Mesenchymal stem cell (in vitro differentiated cells and primary cell): ENCODE data around the gene SNRNP48.

Source experiments
- DNase-seq: peaks from one replicate; pipeline ENCODE4 v3.0.0-alpha.2; 2013
- H2AFZ ChIP-seq: one replicate; pipeline ENCODE4 v1.6.1; 2013; ENCODE audit warnings: low read depth, mild to moderate bottlenecking, control low read depth, inconsistent platforms, low read length, moderate library complexity
- H2AK5ac ChIP-seq: 2 replicates; pipeline ENCODE4 v1.6.1; 2013; ENCODE audit warnings: low read length, moderate library complexity, mild to moderate bottlenecking, inconsistent platforms; ENCODE audit not compliant: severe bottlenecking
- H2BK120ac ChIP-seq: one replicate; pipeline ENCODE4 v1.6.1; 2013; ENCODE audit warnings: low read depth, mild to moderate bottlenecking, inconsistent platforms, low read length, moderate library complexity
- H2BK12ac ChIP-seq, 2 experiments: one replicate each; pipeline ENCODE4 v1.6.1; 2013; ENCODE audit warnings: inconsistent platforms in 2 of 2, low read length in 2 of 2, mild to moderate bottlenecking in 2 of 2, moderate library complexity in 2 of 2, control low read depth in 1 of 2
- H2BK15ac ChIP-seq: one replicate; pipeline ENCODE4 v1.6.1; 2013; ENCODE audit warnings: mild to moderate bottlenecking, low read depth, inconsistent platforms; ENCODE audit not compliant: poor library complexity, severe bottlenecking
- H2BK5ac ChIP-seq: 2 replicates; pipeline ENCODE4 v1.6.1; 2013; ENCODE audit warnings: low read depth, mild to moderate bottlenecking, low read length, control low read depth, inconsistent platforms; ENCODE audit not compliant: poor library complexity, severe bottlenecking
- H3K14ac ChIP-seq, 2 experiments: one replicate each; pipeline ENCODE4 v1.6.1; 2013; ENCODE audit warnings: inconsistent platforms in 2 of 2, low read length in 2 of 2, control low read depth in 1 of 2, mild to moderate bottlenecking in 1 of 2, moderate library complexity in 1 of 2
- H3K18ac ChIP-seq, 2 experiments: one replicate each; pipeline ENCODE4 v1.6.1; 2013; ENCODE audit warnings: inconsistent platforms in 2 of 2, low read length in 2 of 2, control low read depth in 1 of 2, low read depth in 1 of 2, mild to moderate bottlenecking in 1 of 2
- H3K23ac ChIP-seq, 2 experiments: one replicate each; pipeline ENCODE4 v1.6.1; 2013; ENCODE audit warnings: inconsistent platforms in 2 of 2, low read length in 2 of 2, mild to moderate bottlenecking in 2 of 2, moderate library complexity in 2 of 2, control low read depth in 1 of 2
- H3K27ac ChIP-seq: 2 replicates; pipeline ENCODE4 v1.5.1; 2013; ENCODE audit warnings: mild to moderate bottlenecking, moderate library complexity, low read length, control low read depth, inconsistent platforms; ENCODE audit not compliant: poor library complexity, severe bottlenecking
- H3K27me3 ChIP-seq, 2 experiments: 2 replicates each; pipeline versions ENCODE4 v1.6.1 to v1.7.0; 2013; ENCODE audit warnings: low read length in 2 of 2, mild to moderate bottlenecking in 2 of 2, moderate library complexity in 2 of 2, control low read depth in 1 of 2, inconsistent platforms in 1 of 2; ENCODE audit not compliant: control insufficient read depth in 1 of 2, insufficient read depth in 1 of 2
- H3K36me3 ChIP-seq, 2 experiments: 2 replicates each; pipeline versions ENCODE4 v1.6.1 to v1.7.0; 2013; ENCODE audit warnings: low read length in 2 of 2, control low read depth in 1 of 2, inconsistent platforms in 1 of 2, low read depth in 1 of 2, mild to moderate bottlenecking in 1 of 2; ENCODE audit not compliant: insufficient read depth in 2 of 2, control insufficient read depth in 1 of 2
- H3K4ac ChIP-seq, 2 experiments: one replicate each; pipeline ENCODE4 v1.6.1; 2013; ENCODE audit warnings: inconsistent platforms in 2 of 2, low read length in 2 of 2, mild to moderate bottlenecking in 2 of 2, moderate library complexity in 2 of 2, control low read depth in 1 of 2, low read depth in 1 of 2
- H3K4me1 ChIP-seq: 2 replicates; pipeline ENCODE4 v1.6.1; 2013; ENCODE audit warnings: low read depth, low read length, control low read depth; ENCODE audit not compliant: control insufficient read depth, insufficient read depth
- H3K4me2 ChIP-seq: 2 replicates; pipeline ENCODE4 v1.6.1; 2013; ENCODE audit warnings: low read length, mild to moderate bottlenecking, inconsistent platforms; ENCODE audit not compliant: poor library complexity, severe bottlenecking
- H3K4me3 ChIP-seq, 2 experiments: 2 replicates each; pipeline versions ENCODE4 v1.5.1 to v1.7.0; 2013; ENCODE audit warnings: low read length in 2 of 2, mild to moderate bottlenecking in 2 of 2, control low read depth in 1 of 2, low read depth in 1 of 2; ENCODE audit not compliant: insufficient read depth in 1 of 2
- H3K79me1 ChIP-seq: replicated peaks from 2 replicates; pipeline ENCODE4 v1.6.1; 2013; ENCODE audit warnings: mild to moderate bottlenecking, control low read depth, low read length, inconsistent platforms; ENCODE audit not compliant: poor library complexity, severe bottlenecking
- H3K9ac ChIP-seq: 2 replicates; pipeline ENCODE4 v1.7.0; 2013; ENCODE audit warnings: mild to moderate bottlenecking, low read length, moderate library complexity
- H3K9me3 ChIP-seq: 2 replicates; pipeline ENCODE4 v1.7.0; 2013; ENCODE audit warnings: mild to moderate bottlenecking, low read length; ENCODE audit not compliant: control insufficient read depth
- H4K8ac ChIP-seq: one replicate; pipeline ENCODE4 v1.6.1; 2013; ENCODE audit warnings: inconsistent platforms, mild to moderate bottlenecking, low read length, moderate library complexity
- H4K91ac ChIP-seq: one replicate; pipeline ENCODE4 v1.6.1; 2013; ENCODE audit warnings: mild to moderate bottlenecking, low read length, inconsistent platforms
- WGBS: methylation state at CpG from one replicate; pipeline ENCODE4 v1.1.7; 2013; ENCODE audit warnings: mixed read lengths; 5-methylcytosine and 5-hydroxymethylcytosine counted together

SNRNP48 gene

DNA sequence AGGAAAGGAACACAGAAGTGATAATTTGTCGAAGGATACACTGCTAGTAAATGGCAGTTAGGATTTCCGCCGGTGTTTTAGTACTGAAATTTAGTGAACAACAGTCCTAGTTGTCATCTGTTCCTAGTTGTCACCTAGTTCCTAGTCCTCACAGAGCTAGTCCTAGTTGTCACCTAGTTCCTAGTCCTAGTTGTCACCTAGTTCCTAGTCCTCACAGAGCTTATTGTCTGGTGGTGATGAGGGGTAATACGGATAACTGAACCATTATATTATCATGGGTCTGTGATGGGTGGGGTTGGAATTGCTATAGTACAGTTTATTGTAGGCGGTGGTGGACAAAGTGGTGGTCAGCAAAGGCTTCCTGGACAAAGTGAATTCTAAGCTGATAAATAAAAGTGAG is 1.8 kb downstream of the SNRNP48 start:
- H2BK5ac ChIP-seq = no peak overlapping the region
- peak overlapping the region; percentile 51 for H3K4me2 ChIP-seq
- H3K79me1 ChIP-seq = peaks cover 7% of the 10 kb centered on the region
- no peak overlapping the region for H2AK5ac ChIP-seq
- no peak overlapping the region for H3K14ac ChIP-seq
- no peak overlapping the region for H4K91ac ChIP-seq
- no peak overlapping the region for H3K27ac ChIP-seq
- WGBS = 97% methylated on average over 5 of the region's 5 CpGs
- no peak for DNase-seq
- peak overlapping the region; percentile 86 for H3K9ac ChIP-seq
- no peak overlapping the region for H3K4ac ChIP-seq
- no peak overlapping the region for H4K8ac ChIP-seq
- H3K4me1 ChIP-seq = peaks cover 5% of the 10 kb centered on the region
- H3K27me3 ChIP-seq = no peaks in the 10 kb centered on the region
- H2BK12ac ChIP-seq = no peak overlapping the region
- peak overlapping the region in 1 of 2 experiments; percentile 88 for H3K4me3 ChIP-seq
- no peak overlapping the region for H2BK15ac ChIP-seq
- H3K18ac ChIP-seq = no peak overlapping the region
- no peaks in the 10 kb centered on the region for H3K9me3 ChIP-seq
- H3K23ac ChIP-seq = no peak overlapping the region
- H2BK120ac ChIP-seq = no peak overlapping the region
- no peak overlapping the region for H2AFZ ChIP-seq
- H3K36me3 ChIP-seq = peaks cover 4 to 33% of the 10 kb centered on the region in 2 experiments

DNA sequence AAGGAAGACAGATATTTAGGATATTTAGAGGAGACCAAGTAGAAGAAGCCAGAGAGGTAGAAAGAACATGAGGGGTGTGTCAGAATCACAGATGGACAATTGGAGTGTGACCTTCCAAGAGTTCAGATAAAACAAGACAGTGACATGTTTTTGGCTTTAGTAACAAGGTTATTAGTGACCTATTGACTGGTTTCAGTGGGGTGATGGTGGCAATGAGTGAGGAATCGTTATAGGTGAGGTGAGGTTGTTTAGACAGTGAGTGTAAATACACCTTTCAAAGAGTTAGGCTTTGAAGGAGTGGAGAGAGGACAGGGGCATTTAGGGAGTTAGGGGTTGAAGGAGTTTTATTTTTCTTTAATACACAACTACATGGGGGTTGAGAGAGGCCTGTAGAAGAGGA is 3.2 kb downstream of the SNRNP48 start:
- Histone ChIP-seq H3K79me1 (peaks cover 9% of the 10 kb centered on the region), H3K14ac (no peak overlapping the region), H4K8ac (no peak overlapping the region), H3K27me3 (no peaks in the 10 kb centered on the region), H2BK12ac (no peak overlapping the region), H2BK5ac (no peak overlapping the region), H3K23ac (no peak overlapping the region), H3K27ac (no peak overlapping the region), H4K91ac (no peak overlapping the region), H2BK120ac (no peak overlapping the region), H3K4me2 (no peak overlapping the region), H3K9ac (no peak overlapping the region), H3K4me3 (no peak overlapping the region), H3K4me1 (peaks cover 5% of the 10 kb centered on the region), H2AFZ (no peak overlapping the region), H3K4ac (no peak overlapping the region), H3K9me3 (no peaks in the 10 kb centered on the region), H3K18ac (no peak overlapping the region), H2AK5ac (no peak overlapping the region), H3K36me3 (peaks cover 10 to 45% of the 10 kb centered on the region in 2 experiments), H2BK15ac (no peak overlapping the region)
- WGBS = 95% methylated on average over 1 of the region's 1 CpG
- no peak for DNase-seq

DNA sequence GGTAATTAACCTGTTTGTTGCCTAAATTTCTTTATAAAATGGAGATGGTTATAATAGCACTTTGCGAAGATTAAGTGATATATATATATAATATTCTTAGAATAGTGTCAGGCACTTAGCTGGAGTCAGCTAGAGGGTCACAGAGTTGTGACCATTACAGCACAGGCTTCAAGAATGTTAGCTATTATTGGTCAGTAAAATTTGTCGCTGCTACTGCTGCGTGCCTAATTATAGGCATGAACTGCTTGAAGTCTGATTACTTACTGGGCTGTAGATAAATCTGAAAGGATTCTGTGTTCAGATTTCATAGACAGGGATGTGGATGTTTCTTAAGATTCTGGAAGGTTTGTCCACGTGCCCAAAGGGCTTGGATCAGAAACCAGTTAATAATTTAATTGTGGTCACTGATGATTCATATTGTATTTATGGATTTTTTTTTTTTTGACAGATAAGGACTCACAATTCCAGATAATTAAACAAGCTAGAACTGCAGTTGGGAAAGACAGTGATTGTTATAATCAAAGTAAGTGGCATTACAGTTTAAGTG is 4.7 kb downstream of the SNRNP48 start:
- WGBS = 94% methylated on average over 4 of the region's 4 CpGs

DNA sequence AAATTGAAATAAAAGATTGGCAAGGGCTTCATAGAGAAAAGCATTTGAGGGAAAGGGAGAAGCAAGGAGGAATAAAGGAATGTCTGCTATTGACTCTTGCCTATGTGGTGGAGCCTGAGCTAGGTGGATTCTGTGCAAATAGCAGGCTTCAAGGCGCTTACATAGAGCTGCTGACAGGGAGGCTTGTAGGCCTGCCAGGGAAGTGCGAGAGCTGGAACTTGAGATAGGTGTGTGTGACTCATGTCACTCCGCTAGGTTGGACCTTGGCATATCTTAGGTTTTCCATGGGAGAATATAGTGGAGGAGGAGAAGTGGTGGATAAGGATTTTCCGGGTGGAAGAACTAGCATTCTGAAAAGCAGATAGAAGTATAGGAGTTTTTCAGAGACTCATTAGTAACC is 14.0 kb downstream of the SNRNP48 start:
- H3K9me3 ChIP-seq = no peaks in the 10 kb centered on the region
- no peak overlapping the region for H2BK12ac ChIP-seq
- H3K14ac ChIP-seq = no peak overlapping the region
- no peak overlapping the region for H3K4ac ChIP-seq
- no peak overlapping the region for H2AK5ac ChIP-seq
- no peak overlapping the region for H2BK15ac ChIP-seq
- peaks cover 1% of the 10 kb centered on the region for H3K4me1 ChIP-seq
- H2BK5ac ChIP-seq = no peak overlapping the region
- no peak overlapping the region for H3K9ac ChIP-seq
- H3K4me2 ChIP-seq = no peak overlapping the region
- no peaks in the 10 kb centered on the region for H3K27me3 ChIP-seq
- peaks cover 17 to 98% of the 10 kb centered on the region in 2 experiments for H3K36me3 ChIP-seq
- no peak overlapping the region for H4K91ac ChIP-seq
- H3K27ac ChIP-seq = no peak overlapping the region
- peaks cover 19% of the 10 kb centered on the region for H3K79me1 ChIP-seq
- no peak overlapping the region for H3K18ac ChIP-seq
- H2BK120ac ChIP-seq = no peak overlapping the region
- WGBS = 96% methylated on average over 4 of the region's 4 CpGs
- no peak overlapping the region for H3K23ac ChIP-seq
- H3K4me3 ChIP-seq = no peak overlapping the region
- H2AFZ ChIP-seq = no peak overlapping the region
- no peak overlapping the region for H4K8ac ChIP-seq
- DNase-seq = no peak

More for the DNA sequence above, 4.7 kb downstream of the SNRNP48 start:
- H3K4me2 ChIP-seq = no peak overlapping the region
- H4K91ac ChIP-seq = no peak overlapping the region
- H3K14ac ChIP-seq = no peak overlapping the region
- H3K18ac ChIP-seq = no peak overlapping the region
- H3K4me3 ChIP-seq = no peak overlapping the region
- H4K8ac ChIP-seq = no peak overlapping the region
- H3K23ac ChIP-seq = no peak overlapping the region
- no peak overlapping the region for H2BK120ac ChIP-seq
- DNase-seq = no peak
- H3K36me3 ChIP-seq = peaks cover 10 to 59% of the 10 kb centered on the region in 2 experiments
- no peak overlapping the region for H2AFZ ChIP-seq
- no peak overlapping the region for H3K9ac ChIP-seq
- peaks cover 5% of the 10 kb centered on the region for H3K4me1 ChIP-seq
- H2BK5ac ChIP-seq = no peak overlapping the region
- no peaks in the 10 kb centered on the region for H3K9me3 ChIP-seq
- H3K79me1 ChIP-seq = peaks cover 9% of the 10 kb centered on the region
- H2AK5ac ChIP-seq = no peak overlapping the region
- H3K4ac ChIP-seq = no peak overlapping the region
- no peak overlapping the region for H2BK12ac ChIP-seq
- no peak overlapping the region for H3K27ac ChIP-seq
- no peak overlapping the region for H2BK15ac ChIP-seq
- no peaks in the 10 kb centered on the region for H3K27me3 ChIP-seq
